Right ventricle myocardium superior (tissue), 1 donor: ENCODE measurements around the gene CRYBA1. TPM values are rescaled to one million over a fixed set of nuclear protein-coding genes. Genes with fewer than 3 reads are reported as not detected.

Experiments
- total RNA-seq: library from RNA; stranded (reverse); fragmentation: NEBNext Ultra II Directional; extraction: Animal tissue kit (Norgen Biotek cat#: 25700); gene quantifications from one replicate; pipeline ENCODE4 v1.2.1, GENCODE V29; 2021
- donor health status: DM: no; HTN: yes; CAD: no; lungs with severe emphysema.

Gene CRYBA1
- total RNA-seq, 1 donor from 2014 or later = not detected

Other genes starting within 250 kb of the CRYBA1 start
- gene SEZ6, start 240.8 kb upstream of the CRYBA1 start, total RNA-seq = not detected
- gene PIPOX, start 203.7 kb upstream of the CRYBA1 start, total RNA-seq = 1.00 TPM
- 393 TPM for gene MYO18A, start 66.5 kb upstream of the CRYBA1 start, total RNA-seq
- gene NUFIP2, start 47.3 kb downstream of the CRYBA1 start, total RNA-seq = 38.4 TPM
- gene TAOK1, start 143.5 kb downstream of the CRYBA1 start, total RNA-seq = 48.6 TPM